OCI-LY1 (cell line): ENCODE results near the gene SPAG17.

ENCODE experiments used
- H2AFZ ChIP-seq: fragments of 200-600 bp; sonication (generic), shearing (Covaris generic); 2 replicates; pipeline ENCODE4 v1.6.0; 2014; ENCODE audit warnings: antibody characterized with exemption, mild to moderate bottlenecking, low read length
- H3F3A ChIP-seq: fragments of 200-600 bp; sonication (generic), shearing (Covaris generic); 2 replicates; pipeline ENCODE4 v1.6.0; 2014; ENCODE audit warnings: mild to moderate bottlenecking, antibody characterized with exemption, low read length, moderate library complexity; ENCODE audit not compliant: insufficient read depth
- H3K27ac ChIP-seq: fragments of 200-600 bp; sonication (generic); 2 replicates; pipeline ENCODE4 v1.5.1; 2014; ENCODE audit warnings: low read length, mixed run types, mild to moderate bottlenecking, low read depth; ENCODE audit not compliant: poor library complexity, severe bottlenecking
- H3K27me3 ChIP-seq: fragments of 200-600 bp; sonication (generic); 2 replicates; pipeline ENCODE4 v1.6.0; 2014; ENCODE audit warnings: antibody characterized with exemption, mild to moderate bottlenecking, low read length, moderate library complexity; ENCODE audit not compliant: insufficient read depth
- H3K36me3 ChIP-seq: fragments of 200-600 bp; sonication (generic); 2 replicates; pipeline ENCODE4 v1.6.1; 2014; ENCODE audit warnings: mild to moderate bottlenecking, antibody characterized with exemption, low read length, moderate library complexity, mixed read lengths; ENCODE audit not compliant: insufficient read depth
- H3K4me1 ChIP-seq: fragments of 200-600 bp; sonication (generic); 2 replicates; pipeline ENCODE4 v1.5.1; 2014; ENCODE audit warnings: mild to moderate bottlenecking, low read length, moderate library complexity; ENCODE audit not compliant: insufficient read depth, severe bottlenecking
- H3K4me2 ChIP-seq: fragments of 200-600 bp; sonication (generic), shearing (Covaris generic); 2 replicates; pipeline ENCODE4 v1.6.1; 2014; ENCODE audit warnings: low read length
- H3K4me3 ChIP-seq: fragments of 200-600 bp; sonication (generic); 2 replicates; pipeline ENCODE4 v1.5.1; 2014; ENCODE audit warnings: low read length, low read depth, mild to moderate bottlenecking, mixed read lengths; ENCODE audit not compliant: poor library complexity, severe bottlenecking
- H3K79me2 ChIP-seq: fragments of 200-600 bp; shearing (Covaris generic); 2 replicates; pipeline ENCODE4 v1.6.1; 2016; ENCODE audit warnings: mixed run types, low read length, mixed read lengths; ENCODE audit not compliant: insufficient read depth
- H3K9ac ChIP-seq: fragments of 200-600 bp; sonication (generic), shearing (Covaris generic); 2 replicates; pipeline ENCODE4 v1.6.1; 2014; ENCODE audit warnings: mild to moderate bottlenecking, low read length, mixed read lengths
- H3K9me2 ChIP-seq: fragments of 200-600 bp; sonication (generic), shearing (Covaris generic); 2 replicates; pipeline ENCODE4 v1.6.1; 2014; ENCODE audit warnings: low read depth, mild to moderate bottlenecking, low read length, mixed read lengths
- H3K9me3 ChIP-seq: fragments of 200-600 bp; shearing (Covaris generic); 2 replicates; pipeline ENCODE4 v1.6.1; 2014; ENCODE audit warnings: low read length, mixed read lengths
- H4K20me1 ChIP-seq: fragments of 200-600 bp; sonication (generic), shearing (Covaris generic); 2 replicates; pipeline ENCODE4 v1.6.0; 2016; ENCODE audit warnings: mild to moderate bottlenecking, low read length; ENCODE audit not compliant: insufficient read depth
- CTCF ChIP-seq: fragments of 200-600 bp; sonication (generic), shearing (Covaris generic); IDR thresholded peaks from 2 replicates; pipeline ENCODE4 v1.5.1; 2017; ENCODE audit warnings: mild to moderate bottlenecking, antibody characterized with exemption, low read length, moderate library complexity, mixed read lengths
- EZH2 ChIP-seq: fragments of 200-600 bp; sonication (generic), shearing (Covaris generic); IDR thresholded peaks from 2 replicates; pipeline ENCODE4 v1.8.0; 2017; ENCODE audit warnings: borderline replicate concordance, mixed run types, mild to moderate bottlenecking, antibody characterized with exemption, low read length, moderate library complexity, mixed read lengths

Gene SPAG17

GRCh38 chr1:118090130-118090529, 94.9 kb downstream of the SPAG17 start:
- no peaks in the 10 kb centered on the region for H3K36me3 ChIP-seq
- H3K4me1 ChIP-seq, result no peaks in the 10 kb centered on the region
- no peak for TF ChIP-seq EZH2
- no peak for TF ChIP-seq CTCF
- no peak overlapping the region for H3K9ac ChIP-seq
- no peaks in the 10 kb centered on the region for H3K27me3 ChIP-seq
- H2AFZ ChIP-seq, result no peak overlapping the region
- no peak overlapping the region for H3K4me3 ChIP-seq
- no peaks in the 10 kb centered on the region for H3K79me2 ChIP-seq
- H3K27ac ChIP-seq, result no peak overlapping the region
- no peaks in the 10 kb centered on the region for H3F3A ChIP-seq
- no peaks in the 10 kb centered on the region for H3K9me3 ChIP-seq
- H4K20me1 ChIP-seq, result no peaks in the 10 kb centered on the region
- no peak overlapping the region for H3K4me2 ChIP-seq
- H3K9me2 ChIP-seq, result no peaks in the 10 kb centered on the region

GRCh38 chr1:118085365-118085764, 99.7 kb downstream of the SPAG17 start:
- Histone ChIP-seq H3F3A (no peaks in the 10 kb centered on the region), H3K9me3 (no peaks in the 10 kb centered on the region), H3K79me2 (no peaks in the 10 kb centered on the region), H3K27me3 (no peaks in the 10 kb centered on the region), H3K4me3 (no peak overlapping the region), H3K9me2 (no peaks in the 10 kb centered on the region), H3K4me2 (no peak overlapping the region), H2AFZ (no peak overlapping the region), H3K36me3 (no peaks in the 10 kb centered on the region), H4K20me1 (no peaks in the 10 kb centered on the region), H3K4me1 (no peaks in the 10 kb centered on the region), H3K9ac (no peak overlapping the region), H3K27ac (no peak overlapping the region)
- TF ChIP-seq CTCF, result no peak
- no peak for TF ChIP-seq EZH2

- Histone ChIP-seq H3K9me3 (no peaks in the 10 kb centered on the region), H3K4me2 (no peak overlapping the region), H3K4me3 (no peak overlapping the region), H3K9ac (no peak overlapping the region), H3K4me1 (no peaks in the 10 kb centered on the region), H3K27me3 (no peaks in the 10 kb centered on the region), H4K20me1 (no peaks in the 10 kb centered on the region), H3K79me2 (no peaks in the 10 kb centered on the region), H3K9me2 (no peaks in the 10 kb centered on the region), H3K36me3 (no peaks in the 10 kb centered on the region), H3K27ac (no peak overlapping the region), H2AFZ (no peak overlapping the region), H3F3A (no peaks in the 10 kb centered on the region)
- TF ChIP-seq EZH2 (no peak), CTCF (no peak)
Measured at GRCh38 chr1:118084400-118084799, 100.6 kb downstream of the SPAG17 start.
